Suppressor macrophage (primary cell): ENCODE results near the gene GPN2.

Experiments used
- DNase-seq, 4 experiments: peaks; one replicate each; pipeline ENCODE4 v3.0.0-alpha.2; 2020 to 2022

Gene GPN2

DNA sequence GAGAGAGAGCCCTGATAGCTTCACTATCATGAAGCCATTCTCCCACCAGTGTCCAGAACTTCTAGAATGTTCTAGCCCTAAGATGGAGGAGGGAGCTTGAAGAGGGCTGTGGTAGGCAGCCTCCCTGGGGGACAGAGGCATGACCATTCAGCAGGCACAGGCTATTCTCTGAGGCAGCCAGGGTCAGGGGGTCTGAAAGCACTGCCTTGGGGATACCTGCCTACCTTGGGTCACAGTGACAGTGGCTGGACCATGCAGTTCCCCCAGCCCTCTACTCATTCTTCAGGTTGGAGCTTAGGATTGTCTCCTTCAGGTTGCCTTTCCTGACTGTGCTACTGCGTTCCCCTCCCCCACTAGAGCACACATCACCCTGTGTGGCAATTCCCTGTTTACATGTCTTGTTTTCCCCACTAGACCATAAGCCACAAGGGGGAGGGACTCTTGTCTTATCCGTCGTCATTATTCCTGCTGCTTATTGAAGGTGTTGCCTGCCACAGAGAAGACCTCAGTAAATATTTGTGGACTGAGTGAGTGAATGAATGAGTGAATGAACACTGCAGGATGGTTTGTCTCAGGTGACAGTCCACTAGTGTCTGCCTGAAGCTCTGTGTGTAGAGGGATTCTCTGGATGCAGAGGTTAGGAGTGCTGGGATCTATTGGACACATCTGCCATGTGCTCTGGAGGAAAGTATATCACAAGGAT is 58.4 kb downstream of the GPN2 start:
- peak in 3 of 4 experiments; percentile 41 to 50 (median 46) for DNase-seq

DNA sequence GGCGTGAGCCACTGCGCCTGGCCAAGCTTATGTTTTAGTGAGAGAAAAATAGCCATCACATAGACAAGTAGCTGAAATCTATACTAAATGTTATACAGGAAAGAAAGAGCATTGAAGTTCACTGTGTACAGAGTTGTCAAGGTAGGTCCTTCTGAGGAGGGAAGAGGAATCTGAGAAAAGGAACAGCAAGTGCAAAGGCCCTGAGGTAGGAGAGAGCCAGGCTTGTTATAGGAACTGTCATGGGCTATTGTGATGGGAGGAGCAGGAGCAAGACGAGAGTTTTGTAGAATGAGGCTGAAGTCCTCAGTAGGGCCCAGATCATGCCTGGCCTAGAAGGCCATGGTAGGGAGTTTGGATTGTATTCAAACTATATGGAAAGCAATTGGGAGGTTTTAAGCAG is 59.0 kb downstream of the GPN2 start:
- DNase-seq: no peak

DNA sequence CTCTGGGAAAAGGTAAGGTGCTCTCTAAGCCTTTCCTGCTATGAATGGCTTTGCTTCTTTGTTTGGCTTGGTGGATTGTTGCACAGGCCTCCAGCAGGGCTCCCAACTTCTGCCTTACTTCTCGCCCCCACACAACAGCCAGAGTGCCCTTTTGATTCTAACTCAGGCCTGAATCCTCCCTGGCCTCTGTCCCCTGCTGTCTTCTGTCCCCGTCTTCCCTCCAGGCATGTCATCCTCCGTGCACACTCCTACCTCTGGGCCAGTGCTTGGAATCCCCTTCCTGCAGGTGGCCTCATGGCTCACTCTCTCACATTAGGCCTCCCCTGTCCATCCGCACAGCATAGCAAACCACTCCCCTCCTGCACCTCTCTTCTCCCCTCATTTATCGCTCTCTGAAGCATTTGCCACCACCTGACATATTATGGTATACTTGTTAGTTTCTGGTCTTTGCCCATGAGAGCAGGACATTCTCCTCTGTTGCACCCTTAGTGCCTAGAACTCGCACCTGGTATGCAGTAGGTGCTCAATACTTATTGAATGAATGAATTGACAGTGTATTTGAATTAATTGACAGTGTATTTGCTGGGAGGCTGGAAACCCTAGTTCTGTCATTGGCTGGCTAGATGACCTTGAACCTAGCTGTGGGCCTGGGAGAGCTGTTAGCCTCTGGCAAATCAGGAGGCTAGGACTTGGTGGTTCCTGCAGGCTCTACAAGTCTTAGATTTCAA is 60.7 kb downstream of the GPN2 start:
- peak in 3 of 4 experiments; percentile 41 to 60 (median 52) for DNase-seq

DNA sequence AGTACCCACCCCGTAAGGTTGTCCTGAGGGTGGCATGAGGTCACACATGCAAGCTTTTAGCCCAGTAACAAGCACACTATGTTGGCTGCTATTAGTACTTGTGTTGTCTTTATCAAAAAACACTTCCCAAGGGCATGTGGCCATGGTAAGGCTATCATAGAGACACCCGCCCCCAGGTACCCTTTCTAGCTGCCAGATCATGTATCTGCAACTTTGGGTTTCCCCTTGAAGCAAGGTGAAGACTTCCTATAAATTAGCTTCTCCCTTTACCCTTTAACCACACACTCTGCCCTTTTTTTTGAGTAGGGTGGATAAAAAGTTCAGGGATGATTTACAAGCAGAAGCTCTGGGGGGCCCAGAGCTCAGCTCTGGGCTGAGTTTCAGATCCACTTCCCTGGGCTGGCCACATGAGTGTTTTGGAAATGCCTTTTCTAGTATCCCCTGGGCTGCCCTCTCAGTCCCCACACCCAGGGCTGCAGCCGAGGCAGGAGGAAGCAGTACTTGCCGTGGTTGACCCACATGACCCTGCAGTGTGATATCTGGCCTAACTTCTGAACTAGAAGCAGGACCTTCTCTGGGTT is 61.6 kb downstream of the GPN2 start:
- peak; percentile 77 to 90 (median 86) for DNase-seq

DNA sequence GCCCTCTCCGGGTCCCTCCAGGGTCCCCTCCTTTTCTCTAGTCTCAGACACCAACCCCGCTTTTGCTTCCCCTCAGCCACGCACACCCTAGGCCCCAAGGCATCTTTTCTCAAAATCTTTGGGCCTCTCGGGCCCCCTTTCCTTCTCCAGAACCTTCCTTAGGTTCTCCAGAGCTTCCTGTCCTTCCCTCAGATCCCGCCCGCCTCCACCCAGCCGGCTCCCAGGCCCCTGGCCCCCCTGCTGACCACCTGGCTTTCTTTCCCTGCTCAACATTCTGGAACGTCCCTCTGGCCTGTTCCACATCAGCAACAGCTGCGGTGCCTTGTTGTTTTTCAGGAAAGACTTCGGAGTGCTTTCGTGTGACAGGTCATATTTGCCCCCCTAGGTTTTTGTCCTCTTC is 62.4 kb downstream of the GPN2 start:
- no peak for DNase-seq

DNA sequence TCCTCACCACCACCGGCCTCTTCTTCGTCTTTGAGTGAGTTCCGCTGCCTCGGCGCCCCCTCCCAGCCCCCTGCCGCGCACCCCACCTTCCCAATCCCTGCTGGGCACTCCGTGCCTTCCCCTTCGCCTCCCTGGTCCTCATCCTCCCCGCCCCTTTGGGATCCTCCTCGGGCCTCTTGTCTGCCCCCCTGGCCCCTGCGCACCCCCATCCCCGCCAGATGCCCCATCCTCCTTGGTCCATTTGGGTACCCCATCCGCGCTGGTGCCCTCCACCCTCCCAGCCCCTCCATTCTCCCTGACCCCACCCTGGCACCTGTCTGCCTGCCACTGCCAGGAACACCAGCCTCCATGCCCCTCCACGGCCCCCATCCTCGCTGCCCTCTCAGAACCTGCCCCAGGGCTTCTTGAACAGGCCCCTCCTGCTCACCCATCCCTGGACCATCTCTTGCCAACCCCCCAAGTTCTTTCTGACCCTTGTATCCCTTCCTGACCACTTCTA is 62.9 kb downstream of the GPN2 start:
- no peak for DNase-seq

DNA sequence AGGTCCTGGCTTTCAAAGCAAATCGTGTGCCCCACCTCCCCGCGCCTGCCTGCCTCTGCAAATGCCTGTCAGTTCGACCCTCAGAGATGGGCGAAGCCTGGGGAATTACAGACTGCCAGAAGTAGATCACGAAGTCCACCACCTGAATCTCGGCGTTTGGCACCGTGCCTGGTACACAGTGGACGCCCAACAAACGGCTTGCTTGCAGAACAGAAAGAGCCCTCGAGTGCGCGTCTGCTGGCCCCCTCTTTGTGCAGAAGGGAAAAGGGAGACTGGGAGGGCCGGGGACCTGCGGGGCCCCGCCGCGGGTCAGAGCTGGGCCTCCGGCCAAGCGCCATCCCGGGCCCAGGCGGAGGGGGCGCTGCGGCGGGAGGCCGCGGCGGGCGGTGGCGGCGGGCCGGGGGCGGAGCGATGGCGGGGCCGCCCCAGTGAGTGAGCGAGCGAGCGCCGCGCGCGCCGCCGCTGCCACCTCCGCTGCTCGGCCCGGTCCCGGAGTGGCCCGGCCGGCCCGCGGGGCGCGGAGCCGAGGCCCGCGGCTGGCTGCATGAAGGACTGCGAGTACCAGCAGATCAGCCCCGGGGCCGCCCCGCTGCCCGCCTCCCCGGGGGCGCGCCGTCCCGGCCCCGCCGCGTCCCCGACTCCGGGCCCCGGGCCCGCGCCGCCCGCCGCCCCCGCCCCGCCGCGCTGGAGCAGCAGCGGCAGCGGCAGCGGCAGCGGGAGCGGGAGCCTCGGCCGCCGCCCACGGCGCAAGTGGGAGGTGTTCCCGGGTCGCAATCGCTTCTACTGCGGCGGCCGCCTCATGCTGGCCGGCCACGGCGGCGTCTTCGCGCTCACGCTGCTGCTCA is 63.6 kb downstream of the GPN2 start, which contains the start of gene ZDHHC18:
TSS of gene ZDHHC18 (plus strand) at position 428 of the 845 bp plus-strand sequence. CDS start at position 545, 117 bp downstream.
- DNase-seq: peak; percentile 77 to 94 (median 87)
